ENCODE results near the gene C1QTNF8.
A peak's percentile ranks its signal among the peaks of the same experiment; 100 is the strongest.

Gene C1QTNF8

GRCh38 chr16:1060416-1061340, 35.4 kb downstream of the C1QTNF8 start:
- no peak for DNase-seq (ENCODE audit: low read depth in 2 of 2)

- no peak for DNase-seq (ENCODE audit: low read depth in 2 of 2)
Measured at GRCh38 chr16:1059310-1059709, 36.7 kb downstream of the C1QTNF8 start.

- DNase-seq (ENCODE audit: low read depth in 2 of 2), result no peak
Measured at GRCh38 chr16:1058216-1058615, 37.8 kb downstream of the C1QTNF8 start.

GRCh38 chr16:1057252-1057932, 38.7 kb downstream of the C1QTNF8 start:
- no peak for DNase-seq (ENCODE audit: low read depth in 2 of 2)

- DNase-seq (ENCODE audit: low read depth in 2 of 2), result no peak
Measured at GRCh38 chr16:1056196-1056595, 39.8 kb downstream of the C1QTNF8 start.

GRCh38 chr16:1055557-1055924, 40.5 kb downstream of the C1QTNF8 start:
- no peak for DNase-seq (ENCODE audit: low read depth in 2 of 2)

GRCh38 chr16:1054660-1055556, 41.1 kb downstream of the C1QTNF8 start:
- DNase-seq (ENCODE audit: low read depth in 2 of 2), result no peak

GRCh38 chr16:1053700-1054368, 42.2 kb downstream of the C1QTNF8 start:
- no peak for DNase-seq (ENCODE audit: low read depth in 2 of 2)

- DNase-seq (ENCODE audit: low read depth in 2 of 2), result no peak
Measured at GRCh38 chr16:1053121-1053521, 42.9 kb downstream of the C1QTNF8 start.

- DNase-seq (ENCODE audit: low read depth in 2 of 2), result no peak
Measured at GRCh38 chr16:1052721-1053120, 43.3 kb downstream of the C1QTNF8 start.

- DNase-seq (ENCODE audit: low read depth in 2 of 2), result no peak
Measured at GRCh38 chr16:1051446-1051845, 44.6 kb downstream of the C1QTNF8 start.

GRCh38 chr16:1050921-1051320, 45.1 kb downstream of the C1QTNF8 start:
- DNase-seq (ENCODE audit: low read depth in 2 of 2), result no peak

GRCh38 chr16:1050516-1050915, 45.5 kb downstream of the C1QTNF8 start:
- DNase-seq (ENCODE audit: low read depth in 2 of 2), result no peak

- DNase-seq (ENCODE audit: low read depth in 2 of 2), result no peak
Measured at GRCh38 chr16:1049976-1050247, 46.1 kb downstream of the C1QTNF8 start.

- no peak for DNase-seq (ENCODE audit: low read depth in 2 of 2)
Measured at GRCh38 chr16:1049113-1049975, 46.7 kb downstream of the C1QTNF8 start.

GRCh38 chr16:1048442-1049112, 47.5 kb downstream of the C1QTNF8 start:
- DNase-seq (ENCODE audit: low read depth in 2 of 2), result peak in 1 of 2 experiments; percentile 2

GRCh38 chr16:1047801-1048200, 48.2 kb downstream of the C1QTNF8 start:
- no peak for DNase-seq (ENCODE audit: low read depth in 2 of 2)

- no peak for DNase-seq (ENCODE audit: low read depth in 2 of 2)
Measured at GRCh38 chr16:1047123-1047522, 48.9 kb downstream of the C1QTNF8 start.

- DNase-seq (ENCODE audit: low read depth in 2 of 2), result no peak
Measured at GRCh38 chr16:1045993-1046911, 49.8 kb downstream of the C1QTNF8 start.
